NCI-H2196 (cell line): Measurements from ENCODE around the gene HTR3C.
"Not testable (repeated sequence)": the region's sequence is repeated elsewhere in the genome, so short reads cannot be mapped to it uniquely, and the experiment has no call there.

Experiments used
- DNase-seq: peaks from one replicate; lab custom pipeline; 2025; ENCODE audit not compliant: unreplicated experiment; lab: John Stamatoyannopoulos, UW

Gene HTR3C, protein sequence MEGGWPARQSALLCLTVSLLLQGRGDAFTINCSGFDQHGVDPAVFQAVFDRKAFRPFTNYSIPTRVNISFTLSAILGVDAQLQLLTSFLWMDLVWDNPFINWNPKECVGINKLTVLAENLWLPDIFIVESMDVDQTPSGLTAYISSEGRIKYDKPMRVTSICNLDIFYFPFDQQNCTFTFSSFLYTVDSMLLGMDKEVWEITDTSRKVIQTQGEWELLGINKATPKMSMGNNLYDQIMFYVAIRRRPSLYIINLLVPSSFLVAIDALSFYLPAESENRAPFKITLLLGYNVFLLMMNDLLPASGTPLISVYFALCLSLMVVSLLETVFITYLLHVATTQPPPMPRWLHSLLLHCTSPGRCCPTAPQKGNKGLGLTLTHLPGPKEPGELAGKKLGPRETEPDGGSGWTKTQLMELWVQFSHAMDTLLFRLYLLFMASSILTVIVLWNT

DNA sequence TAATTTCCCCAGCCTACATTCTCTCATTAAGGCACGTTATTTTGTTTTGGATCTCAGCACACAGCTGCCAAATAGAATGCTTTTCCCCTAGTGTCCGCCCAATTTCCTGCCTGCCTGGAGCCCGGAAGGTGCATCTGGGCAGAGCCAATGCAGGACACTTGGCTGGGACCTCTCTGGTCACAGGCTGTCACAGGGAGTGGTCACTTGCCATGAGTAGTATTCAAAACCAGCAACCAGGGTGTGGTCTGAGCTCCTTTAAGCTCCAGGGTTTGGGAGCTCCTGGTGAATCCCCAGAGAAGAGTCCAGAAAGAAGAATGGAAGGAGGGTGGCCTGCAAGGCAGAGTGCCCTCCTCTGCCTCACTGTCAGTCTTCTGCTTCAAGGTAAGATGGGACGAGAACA, at the start of gene HTR3C:
Gene HTR3C (plus strand): TSS at position 281 of the 400 bp plus-strand sequence. CDS start 34 bp downstream, at position 315.
- DNase-seq: no peak

GRCh38 chr3:184003187-184003967, 49.5 kb upstream of the HTR3C start:
- DNase-seq: no peak

GRCh38 chr3:184004476-184004875, 48.4 kb upstream of the HTR3C start:
- no peak for DNase-seq

DNA sequence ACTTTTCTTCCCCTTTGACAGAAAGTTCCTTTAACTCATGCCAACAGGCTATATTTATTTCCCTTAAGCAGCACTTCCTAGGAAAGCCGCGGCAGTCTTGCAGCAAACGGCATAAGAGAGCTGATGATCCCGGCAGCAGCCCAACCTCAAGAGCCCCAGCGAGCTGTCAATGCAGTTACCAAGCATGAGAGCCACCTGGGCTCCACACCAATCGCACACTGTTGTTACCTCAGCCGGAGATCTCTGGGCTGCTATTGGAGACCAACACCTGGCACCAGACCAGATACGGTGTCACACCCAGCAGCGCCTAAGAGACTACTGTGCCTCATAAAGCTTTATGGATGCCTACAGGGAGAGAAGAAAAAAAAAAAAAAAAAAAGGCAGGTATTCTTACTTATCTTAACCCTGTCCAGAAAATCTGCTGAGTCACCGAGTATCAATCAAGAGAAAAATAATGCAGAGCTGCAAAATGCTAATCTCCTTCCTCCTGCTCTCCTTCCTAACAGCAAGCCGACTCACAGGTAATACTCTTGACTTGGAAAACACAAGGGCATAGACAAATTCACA, 46.8 kb upstream of the HTR3C start:
- DNase-seq: peak; percentile 97

GRCh38 chr3:184007143-184007813, 45.6 kb upstream of the HTR3C start:
- not testable (repeated sequence) for DNase-seq

GRCh38 chr3:184008161-184008560, 44.7 kb upstream of the HTR3C start:
- DNase-seq: no peak

GRCh38 chr3:184011230-184011876, 41.5 kb upstream of the HTR3C start:
- DNase-seq: no peak

- no peak for DNase-seq
Measured at GRCh38 chr3:184011937-184012889, 40.6 kb upstream of the HTR3C start.

DNA sequence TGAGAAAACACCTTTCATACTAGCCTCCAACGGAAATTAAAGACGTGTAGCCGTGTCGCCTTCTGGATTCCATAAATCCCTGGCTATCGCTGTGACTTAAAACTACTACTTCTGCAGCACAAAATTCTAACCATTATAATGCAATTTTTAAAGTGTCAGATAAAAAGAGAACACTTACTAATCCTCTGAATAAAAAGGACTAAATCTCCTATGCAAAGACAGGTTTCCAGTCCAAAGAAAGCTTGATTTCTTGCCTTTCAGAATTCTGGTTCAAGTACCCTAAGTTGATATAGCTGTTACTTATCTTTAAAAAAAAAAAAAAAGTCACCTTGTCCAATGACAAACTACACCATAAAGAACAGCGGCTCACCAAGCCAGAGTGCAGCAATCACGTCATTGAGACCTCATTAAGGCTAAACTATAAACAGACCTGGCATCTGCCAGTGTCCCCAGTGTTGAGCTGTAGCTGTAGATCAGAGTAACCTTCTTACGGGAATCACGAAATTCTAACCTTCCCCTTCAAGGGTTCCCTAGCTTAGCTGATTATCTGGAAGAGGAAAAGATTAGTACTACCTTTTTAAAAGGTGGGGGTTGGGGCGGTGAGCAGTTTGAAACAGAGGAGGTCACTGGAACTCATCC, 37.3 kb upstream of the HTR3C start:
- no peak for DNase-seq

DNA sequence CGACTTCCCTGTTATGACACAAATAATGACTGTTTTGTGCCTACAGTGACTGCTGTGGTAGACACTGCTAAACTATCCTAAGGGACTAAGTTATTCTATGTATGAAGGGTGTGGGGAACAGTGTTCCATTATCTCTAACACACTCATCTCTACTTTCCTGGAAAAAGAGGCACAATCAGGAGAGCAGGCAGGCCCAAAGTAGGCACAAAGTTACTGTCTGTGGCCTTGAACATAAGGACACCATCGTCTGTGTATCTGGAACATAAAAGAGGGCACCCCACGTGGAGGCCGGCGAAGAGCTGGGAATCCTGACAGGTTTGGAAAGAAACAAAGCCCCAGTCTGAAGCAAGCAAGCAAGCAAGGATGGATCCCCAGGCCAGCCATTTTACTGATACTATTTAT, 36.7 kb upstream of the HTR3C start:
- DNase-seq: no peak

DNA sequence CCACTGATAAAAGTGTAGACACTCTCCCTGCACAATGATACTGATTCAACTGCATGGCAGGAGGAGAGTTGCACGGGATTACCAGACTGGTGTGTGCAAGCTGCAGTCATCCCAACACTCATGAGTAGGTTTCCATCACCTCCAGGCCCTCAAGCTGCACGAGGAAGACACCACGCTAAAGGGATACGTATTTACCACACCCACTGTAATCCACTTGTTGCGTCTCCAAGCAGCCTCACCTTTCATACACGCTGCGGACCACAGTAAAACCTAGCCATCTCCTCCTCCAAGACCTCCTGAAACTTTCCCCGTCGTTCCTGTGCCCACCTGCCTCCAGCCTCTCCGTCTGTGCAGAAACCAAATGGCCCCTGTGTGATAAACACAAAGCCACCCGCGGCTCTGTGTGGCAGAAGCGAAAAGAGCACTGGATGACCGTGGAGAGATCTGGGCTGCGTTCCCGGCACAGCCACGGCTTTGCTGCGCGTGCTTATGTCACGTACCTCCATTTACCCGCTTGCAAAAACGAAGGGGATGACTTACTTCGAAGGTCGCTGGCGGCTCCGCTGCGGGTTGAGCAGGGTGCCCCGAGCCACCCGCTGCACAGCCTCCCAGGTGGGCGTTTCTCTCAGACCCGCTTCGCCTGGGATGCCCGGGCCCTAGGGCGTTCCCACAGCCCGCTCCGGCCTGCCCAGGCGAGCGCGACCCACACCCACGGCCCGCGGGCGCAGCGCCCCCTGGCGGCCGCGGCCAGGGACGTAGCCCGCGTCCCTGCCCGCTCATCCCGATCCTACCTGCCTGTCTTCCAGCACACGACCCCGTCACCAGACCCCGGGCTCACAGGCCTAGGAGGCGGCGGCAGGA, 35.8 kb upstream of the HTR3C start:
- peak; percentile 80 for DNase-seq

DNA sequence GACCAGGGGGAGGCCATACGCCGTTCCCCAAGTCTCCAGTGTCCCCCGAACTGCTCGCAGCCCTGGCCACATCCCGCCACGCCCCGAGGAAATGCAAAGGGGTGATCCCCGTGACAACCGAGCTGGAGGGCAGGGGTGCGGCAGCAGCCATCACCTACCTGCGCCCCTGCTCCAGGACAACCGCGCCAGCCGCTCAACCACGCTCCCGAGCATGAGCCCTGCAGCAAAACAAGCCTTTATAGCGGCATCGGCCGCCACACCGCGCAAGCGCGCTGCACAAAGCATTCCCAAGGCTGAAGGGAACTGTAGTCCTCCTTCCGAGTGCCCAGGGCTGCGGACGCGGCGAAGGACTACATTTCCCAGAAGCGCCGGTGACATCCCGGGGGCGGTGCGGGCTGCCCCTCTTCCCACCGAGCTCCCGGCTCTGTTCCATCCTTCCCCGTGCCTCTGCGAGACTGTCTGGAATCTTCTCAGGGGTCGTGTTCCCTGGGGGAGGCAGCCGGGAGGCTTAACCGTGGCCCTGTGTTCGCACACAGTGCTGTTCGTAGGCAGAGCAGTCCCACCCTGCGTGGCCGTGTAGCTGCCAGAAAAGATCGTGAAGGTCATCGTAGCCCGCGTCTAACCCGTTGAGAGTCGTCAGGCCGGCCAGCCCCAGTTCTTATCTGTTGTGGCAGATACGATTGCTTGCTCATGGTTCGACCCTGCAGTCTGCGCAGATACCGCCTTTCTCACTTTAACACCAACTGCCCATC, 35.0 kb upstream of the HTR3C start, which contains the start of gene ABCC5:
Gene ABCC5 (minus strand): TSS at position 213 of the 752 bp plus-strand sequence. CDS start 3,492 bp downstream, outside the sequence.
- DNase-seq: peak; percentile 96

DNA sequence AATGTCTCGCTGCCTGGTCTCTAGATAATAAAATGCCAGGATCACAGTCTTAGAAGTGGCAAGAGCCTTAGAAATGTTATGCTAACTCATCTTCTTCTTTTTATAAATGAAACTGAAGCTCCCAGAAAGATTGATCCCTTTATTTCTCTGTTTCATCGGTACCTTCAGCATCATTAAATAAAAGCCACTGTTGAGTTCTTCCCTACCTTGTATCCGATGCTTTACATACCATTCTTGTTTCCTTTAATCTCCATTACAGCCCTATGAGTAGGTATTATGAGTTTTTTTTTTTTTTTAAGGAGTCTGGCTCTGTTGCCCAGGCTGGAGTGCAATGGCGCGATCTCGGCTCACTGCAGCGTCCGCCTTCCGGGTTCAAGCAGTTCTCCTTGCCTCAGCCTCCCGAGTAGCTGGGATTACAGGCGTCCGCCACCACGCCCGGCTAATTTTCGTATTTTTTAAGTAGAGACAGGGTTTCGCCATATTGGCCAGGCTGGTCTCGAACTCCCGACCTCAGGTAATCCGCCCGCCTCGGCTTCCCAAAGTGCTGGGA, 34.3 kb upstream of the HTR3C start:
- DNase-seq: no peak

GRCh38 chr3:184022323-184022722, 30.5 kb upstream of the HTR3C start:
- no peak for DNase-seq

DNA sequence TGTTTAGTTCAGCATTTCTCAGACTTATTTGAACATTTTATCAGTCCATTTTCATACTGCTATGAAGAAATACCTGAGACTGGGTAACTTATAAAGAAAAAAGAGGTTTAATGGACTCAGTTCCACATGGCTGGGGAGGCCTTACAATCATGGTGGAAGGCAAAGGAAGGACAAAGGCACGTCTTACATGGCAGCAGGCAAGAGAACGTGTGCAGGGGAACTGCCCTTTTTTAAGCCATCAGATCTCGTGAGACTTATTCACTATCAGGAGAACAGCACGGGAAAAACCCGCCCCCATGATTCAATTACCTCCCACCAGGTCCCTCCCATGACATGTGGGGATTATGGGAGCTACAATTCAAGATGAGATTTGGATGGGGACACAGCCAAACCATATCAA, 27.6 kb upstream of the HTR3C start:
- DNase-seq: not testable (repeated sequence)

DNA sequence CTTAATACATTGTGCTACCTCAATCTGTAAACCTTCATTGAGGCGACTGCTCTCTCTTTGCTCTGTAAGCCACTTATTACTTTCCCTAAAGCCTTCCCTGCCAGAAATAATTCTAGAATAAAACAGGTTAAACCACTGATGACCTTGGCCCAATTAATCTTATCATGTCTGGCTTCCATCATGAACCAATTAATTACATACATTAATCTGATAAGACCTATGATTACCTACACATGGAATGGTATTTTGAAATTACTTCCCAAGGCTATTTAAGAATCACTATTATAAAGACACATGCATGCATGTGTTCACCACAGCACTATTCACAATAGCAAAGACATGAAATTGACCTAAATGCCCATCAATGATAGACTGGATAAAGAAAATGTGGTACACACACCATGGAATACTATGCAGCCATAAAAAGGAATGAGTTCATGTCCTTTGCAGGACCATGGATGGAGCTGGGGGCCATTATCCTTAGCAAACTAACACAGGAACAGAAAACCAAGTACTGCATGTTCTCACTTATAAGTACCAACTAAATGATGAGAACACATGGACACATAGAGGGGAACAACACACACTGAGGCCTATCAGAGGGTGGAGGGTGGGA, 24.5 kb upstream of the HTR3C start:
- not testable (repeated sequence) for DNase-seq

- DNase-seq: no peak
Measured at GRCh38 chr3:184029443-184029842, 23.4 kb upstream of the HTR3C start.
